CD14-positive monocyte (primary cell): ENCODE measurements around the gene ANKRD2. TPM values are rescaled to one million over a fixed set of nuclear protein-coding genes. Genes with fewer than 3 reads are reported as not detected.

ENCODE experiments used
- DNase-seq, 3 donors: peaks; one replicate each; pipeline ENCODE4 v3.0.0-alpha.2; 2011 to 2022
- H2AFZ ChIP-seq: 2 replicates; pipeline ENCODE4 v1.6.0; 2012; ENCODE audit warnings: mild to moderate bottlenecking, low read depth, low read length, inconsistent platforms; ENCODE audit not compliant: insufficient read depth, poor library complexity, severe bottlenecking
- H3K27ac ChIP-seq, 2 donors: 1 replicate in 1 of 2; 2 replicates in 1 of 2; pipeline ENCODE4 v1.5.1; 2012 to 2013; ENCODE audit warnings: low read length in 2 of 2, control low read depth in 1 of 2, inconsistent platforms in 1 of 2, low read depth in 1 of 2, mild to moderate bottlenecking in 1 of 2
- H3K27me3 ChIP-seq, 2 donors: one replicate each; pipeline versions ENCODE4 v1.6.0 to v1.6.1; 2011 to 2013; ENCODE audit warnings: low read length in 2 of 2; ENCODE audit not compliant: control insufficient read depth in 2 of 2, insufficient read depth in 2 of 2
- H3K36me3 ChIP-seq, 2 donors: replicated peaks in 1 of 2; 1 replicate in 1 of 2; 2 replicates in 1 of 2; pipeline versions ENCODE4 v1.5.1 to v1.6.1; 2012 to 2013; ENCODE audit warnings: low read length in 2 of 2, control low read depth in 1 of 2, inconsistent platforms in 1 of 2, mild to moderate bottlenecking in 1 of 2; ENCODE audit not compliant: insufficient read depth in 2 of 2, control insufficient read depth in 1 of 2
- H3K4me1 ChIP-seq, 2 donors: 1 replicate in 1 of 2; 2 replicates in 1 of 2; pipeline versions ENCODE4 v1.5.1 to v1.6.1; 2012 to 2013; ENCODE audit warnings: low read length in 2 of 2, control low read depth in 1 of 2, inconsistent platforms in 1 of 2, mild to moderate bottlenecking in 1 of 2, moderate library complexity in 1 of 2; ENCODE audit not compliant: insufficient read depth in 2 of 2, control insufficient read depth in 1 of 2
- H3K4me2 ChIP-seq: replicated peaks from 2 replicates; pipeline ENCODE3; 2012; ENCODE audit warnings: low read length, moderate library complexity, mild to moderate bottlenecking; ENCODE audit not compliant: poor library complexity, severe bottlenecking; ENCODE audit errors: extremely low read depth
- H3K4me3 ChIP-seq, 3 experiments: fragments of 200-600 bp in 1 of 3; sonication (generic) in 1 of 3; replicated peaks in 1 of 3; 1 replicate in 2 of 3; 2 replicates in 1 of 3; pipeline ENCODE4 v1.5.1; 2011 to 2013; ENCODE audit warnings: low read length in 3 of 3, mild to moderate bottlenecking in 3 of 3, control low read depth in 2 of 3, low read depth in 2 of 3, inconsistent platforms in 1 of 3, moderate library complexity in 1 of 3
- H3K79me2 ChIP-seq: 2 replicates; pipeline ENCODE4 v1.6.0; 2012; ENCODE audit warnings: mild to moderate bottlenecking, control low read depth, inconsistent platforms, low read length, moderate library complexity; ENCODE audit not compliant: insufficient read depth
- H3K9ac ChIP-seq: 2 replicates; pipeline ENCODE4 v1.6.0; 2017; ENCODE audit warnings: low read length, mild to moderate bottlenecking; ENCODE audit not compliant: insufficient read depth, poor library complexity, severe bottlenecking
- H3K9me3 ChIP-seq, 2 donors: replicated peaks in 1 of 2; 1 replicate in 1 of 2; 2 replicates in 1 of 2; pipeline versions ENCODE4 v1.5.1 to v1.6.1; 2012 to 2013; ENCODE audit warnings: low read length in 2 of 2, control low read depth in 1 of 2; ENCODE audit not compliant: control insufficient read depth in 1 of 2, insufficient read depth in 1 of 2
- H4K20me1 ChIP-seq: 2 replicates; pipeline ENCODE4 v1.6.0; 2012; ENCODE audit warnings: mild to moderate bottlenecking, low read length, control low read depth, moderate library complexity; ENCODE audit not compliant: insufficient read depth
- H3K27ac Mint-ChIP-seq, 7 donors: one replicate each; pipeline ENCODE4 v1.8.0; 2020; ENCODE audit warnings: mild to moderate bottlenecking in 7 of 7, mixed read lengths in 7 of 7, moderate library complexity in 6 of 7, inconsistent platforms in 2 of 7
- H3K27me3 Mint-ChIP-seq, 3 donors: one replicate each; pipeline ENCODE4 v1.8.0; 2021 to 2022; ENCODE audit warnings: low read depth in 3 of 3, mild to moderate bottlenecking in 3 of 3, mixed read lengths in 3 of 3, moderate library complexity in 3 of 3, inconsistent platforms in 1 of 3
- H3K36me3 Mint-ChIP-seq, 2 donors: one replicate each; pipeline ENCODE4 v1.8.0; 2020; ENCODE audit warnings: mixed read lengths in 2 of 2, inconsistent platforms in 1 of 2, mild to moderate bottlenecking in 1 of 2
- H3K4me1 Mint-ChIP-seq: one replicate; pipeline ENCODE4 v1.8.0; 2020; ENCODE audit warnings: mild to moderate bottlenecking, mixed read lengths
- H3K4me3 Mint-ChIP-seq, 2 donors: one replicate each; pipeline ENCODE4 v1.8.0; 2020; ENCODE audit warnings: mild to moderate bottlenecking in 2 of 2, mixed read lengths in 2 of 2, moderate library complexity in 1 of 2
- H3K9me3 Mint-ChIP-seq, 7 donors: one replicate each; pipeline ENCODE4 v1.8.0; 2020 to 2022; ENCODE audit warnings: mixed read lengths in 7 of 7, mild to moderate bottlenecking in 6 of 7, moderate library complexity in 6 of 7, inconsistent platforms in 2 of 7
- CTCF ChIP-seq: fragments of 200-600 bp; IDR thresholded peaks from one replicate; pipeline ENCODE4 v1.8.0; 2022; ENCODE audit warnings: antibody characterized with exemption, mild to moderate bottlenecking
- WGBS: methylation state at CpG from one replicate; pipeline ENCODE4 v1.1.5; 2013; ENCODE audit warnings: missing lambda C conversion rate; ENCODE audit not compliant: insufficient coverage; 5-methylcytosine and 5-hydroxymethylcytosine counted together
- intact Hi-C, 2 donors: fragments of 100-400 bp; cut with micrococcal nuclease; formaldehyde crosslinking; loops; one replicate each; pipeline versions ENCODE4 v1.15.0 to v1.15.1; 2023
- polyA plus RNA-seq, 3 donors: library from polyadenylated mRNA; depleted of rRNA in 1 of 3; unstranded in 2 of 3; stranded (reverse) in 1 of 3; fragments of 300-500 nt in 2 of 3; fragments of >200 nt in 1 of 3; fragmentation: Illumina TruSeq in 2 of 3; gene quantifications; 1 replicate in 2 of 3; 2 replicates in 1 of 3; pipeline ENCODE4 v1.2.3, GENCODE V29; 2012 to 2021

ANKRD2 gene
- polyA plus RNA-seq, 3 donors: not detected

DNA sequence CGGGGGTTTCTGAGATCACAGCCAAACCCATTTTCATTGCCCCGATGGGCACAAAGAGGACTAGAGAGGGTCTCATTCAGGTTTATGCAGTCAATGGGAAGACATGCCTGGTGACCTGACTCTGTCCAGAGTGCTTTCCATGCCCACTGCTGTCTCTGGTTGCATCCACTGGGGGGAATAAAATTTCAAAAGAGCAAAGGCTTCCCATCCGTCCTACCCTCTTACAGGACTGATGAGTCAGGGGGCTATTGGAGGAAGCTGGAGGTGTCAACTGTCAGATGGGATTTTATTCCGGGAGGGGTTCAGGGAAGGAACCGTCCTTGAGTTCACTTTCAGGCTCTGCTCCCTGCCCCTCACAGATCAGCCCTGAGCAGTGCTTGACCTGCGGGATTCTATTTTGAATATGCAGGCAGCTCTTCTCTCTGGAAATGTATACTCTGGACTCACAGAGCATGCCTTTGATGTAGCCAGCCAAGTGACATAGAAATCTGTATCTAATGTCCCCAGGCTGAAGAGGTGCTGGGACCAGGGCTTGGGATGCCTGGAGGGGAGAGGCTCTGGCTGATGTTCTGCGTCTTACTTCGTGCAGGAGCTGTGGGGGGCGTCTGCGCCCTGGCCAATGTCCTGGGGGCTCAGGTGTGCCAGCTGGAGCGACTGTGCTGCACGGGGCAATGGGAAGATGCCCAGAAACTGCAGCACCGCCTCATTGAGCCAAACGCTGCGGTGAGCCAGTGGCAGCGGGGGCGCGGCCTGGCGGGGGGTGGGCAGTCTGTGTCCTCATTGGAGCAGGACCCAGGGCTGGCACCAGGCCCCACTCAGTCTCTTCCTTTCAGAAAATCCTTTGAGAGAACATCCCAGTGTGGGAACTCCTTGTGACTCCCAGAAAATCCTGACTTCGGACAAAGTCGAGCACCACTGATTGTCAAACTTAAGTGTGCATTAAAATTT is 29.0 kb downstream of the ANKRD2 start:
- no peaks in the 10 kb centered on the region for H3K79me2 ChIP-seq

More for the DNA sequence above, 29.0 kb downstream of the ANKRD2 start:
- Histone ChIP-seq H3K4me3 (no peak overlapping the region), H4K20me1 (no peaks in the 10 kb centered on the region), H3K9me3 (no peaks in the 10 kb centered on the region), H3K36me3 (no peaks in the 10 kb centered on the region), H2AFZ (no peak overlapping the region), H3K27ac (no peak overlapping the region), H3K4me1 (no peaks in the 10 kb centered on the region), H3K27me3 (no peaks in the 10 kb centered on the region), H3K9ac (no peak overlapping the region), H3K4me2 (no peak overlapping the region)
- H3K9me3 Mint-ChIP-seq: peaks cover 0 to 1% (median 0%) of the 10 kb centered on the region in 7 donors
- no peak overlapping the region for H3K4me3 Mint-ChIP-seq
- intact Hi-C loops: no loop called here
- H3K4me1 Mint-ChIP-seq: no peaks in the 10 kb centered on the region
- no peaks in the 10 kb centered on the region for H3K36me3 Mint-ChIP-seq
- no peak for DNase-seq
- H3K27me3 Mint-ChIP-seq: peaks cover 1 to 4% (median 2%) of the 10 kb centered on the region in 3 donors
- H3K27ac Mint-ChIP-seq: no peak overlapping the region
- 90% methylated on average over 17 of the region's 21 CpGs for WGBS
- no peak for TF ChIP-seq CTCF
